HG03457 (cell line): ENCODE measurements around the gene VPS36.
"Not testable (repeated sequence)": the region's sequence is repeated elsewhere in the genome, so short reads cannot be mapped to it uniquely, and the experiment has no call there.

Experiments
- ATAC-seq: cut with Tn5 transposase; IDR thresholded peaks from one replicate; pipeline ENCODE4 v1.9.1; 2021; ENCODE audit warnings: moderate number of reproducible peaks; ENCODE audit not compliant: unreplicated experiment

VPS36 gene

GRCh38 chr13:52383366-52383765 is 67.1 kb downstream of the VPS36 start:
- no peak for ATAC-seq

- ATAC-seq = no peak
These were observed 72.1 kb downstream of the VPS36 start for GRCh38 chr13:52378312-52378711.

- ATAC-seq = no peak
These were observed 72.5 kb downstream of the VPS36 start for GRCh38 chr13:52377898-52378297.

GRCh38 chr13:52374873-52375411 is 75.5 kb downstream of the VPS36 start:
- ATAC-seq = no peak

GRCh38 chr13:52374389-52374788 is 76.0 kb downstream of the VPS36 start:
- no peak for ATAC-seq

- not testable (repeated sequence) for ATAC-seq
These were observed 77.2 kb downstream of the VPS36 start for GRCh38 chr13:52373277-52373676.

- ATAC-seq = no peak
These were observed 78.6 kb downstream of the VPS36 start for GRCh38 chr13:52371736-52372247.

- ATAC-seq = no peak
These were observed 84.1 kb downstream of the VPS36 start for GRCh38 chr13:52366291-52366690.
